NK-92 (cell line): Measurements from ENCODE around the gene GALNT7.
A peak's percentile ranks its signal among the peaks of the same experiment; 100 is the strongest.

Source experiments
- DNase-seq: peaks from one replicate; lab custom pipeline; 2025; ENCODE audit not compliant: unreplicated experiment; lab: John Stamatoyannopoulos, UW

The GALNT7 gene

GRCh38 chr4:173291899-173292298 lies 123.3 kb downstream of the GALNT7 start:
- DNase-seq = no peak

GRCh38 chr4:173293663-173294062 lies 125.1 kb downstream of the GALNT7 start:
- no peak for DNase-seq

GRCh38 chr4:173294444-173294843 lies 125.8 kb downstream of the GALNT7 start:
- DNase-seq = no peak

- DNase-seq = no peak
Observed at GRCh38 chr4:173301518-173302201, 133.0 kb downstream of the GALNT7 start.

GRCh38 chr4:173307778-173308177 lies 139.2 kb downstream of the GALNT7 start:
- no peak for DNase-seq

- DNase-seq = no peak
Observed at GRCh38 chr4:173311368-173311767, 142.8 kb downstream of the GALNT7 start.

GRCh38 chr4:173314715-173315114 lies 146.1 kb downstream of the GALNT7 start:
- no peak for DNase-seq

GRCh38 chr4:173316060-173316459 lies 147.4 kb downstream of the GALNT7 start:
- DNase-seq = no peak

- DNase-seq = no peak
Observed at GRCh38 chr4:173317004-173317403, 148.4 kb downstream of the GALNT7 start.

- DNase-seq = no peak
Observed at GRCh38 chr4:173318240-173318639, 149.6 kb downstream of the GALNT7 start.

- DNase-seq = no peak
Observed at GRCh38 chr4:173318648-173319211, 150.1 kb downstream of the GALNT7 start.

- DNase-seq = no peak
Observed at GRCh38 chr4:173319696-173320095, 151.1 kb downstream of the GALNT7 start.

- no peak for DNase-seq
Observed at GRCh38 chr4:173325007-173325736, 156.6 kb downstream of the GALNT7 start.

GRCh38 chr4:173328236-173328901 lies 159.8 kb downstream of the GALNT7 start:
- DNase-seq = no peak

GRCh38 chr4:173330590-173330989 lies 162.0 kb downstream of the GALNT7 start:
- DNase-seq = no peak

- no peak for DNase-seq
Observed at GRCh38 chr4:173332021-173332487, 163.4 kb downstream of the GALNT7 start.

GRCh38 chr4:173332963-173333657 lies 164.5 kb downstream of the GALNT7 start:
- DNase-seq = no peak

- no peak for DNase-seq
Observed at GRCh38 chr4:173333658-173334084, 165.1 kb downstream of the GALNT7 start.

GRCh38 chr4:173334085-173334890 lies 165.7 kb downstream of the GALNT7 start, which contains the start of gene HMGB2:
Gene HMGB2 (minus strand): TSS chr4:173334358. CDS start chr4:173333649, 709 bp downstream.
- DNase-seq = peak; percentile 98
